K562 (cell line): ENCODE data around the gene TMEM60. TPM values are rescaled to one million over a fixed set of nuclear protein-coding genes. Genes with fewer than 3 reads are reported as not detected.

Source experiments
- BRF2 ChIP-seq: IDR thresholded peaks from 3 replicates; pipeline ENCODE4 v1.6.1; 2011; ENCODE audit warnings: borderline replicate concordance, mild to moderate bottlenecking; ENCODE audit not compliant: insufficient read length, insufficient read depth
- CBFB ChIP-seq: sonication (generic); formaldehyde crosslinking; IDR thresholded peaks from 2 replicates; pipeline ENCODE4 v1.4.0; 2020; ENCODE audit warnings: mild to moderate bottlenecking, missing genetic modification reagents
- CHAMP1 ChIP-seq: fragments of 450-650 bp; IDR thresholded peaks from 2 replicates; pipeline ENCODE4 v1.6.1; 2016; ENCODE audit warnings: mild to moderate bottlenecking
- CREB1 ChIP-seq, 2 experiments: sonication (generic) in 1 of 2; formaldehyde crosslinking in 1 of 2; IDR thresholded peaks; 2 replicates each; pipeline versions ENCODE4 v1.6.1 to v1.8.0; 2012 to 2022; ENCODE audit warnings: inconsistent platforms in 1 of 2, mild to moderate bottlenecking in 1 of 2, missing genetic modification reagents in 1 of 2, moderate library complexity in 1 of 2
- DDX20 ChIP-seq: fragments of 450-650 bp; IDR thresholded peaks from 2 replicates; pipeline ENCODE4 v1.6.1; 2016; ENCODE audit warnings: missing genetic modification characterization, low read depth, mild to moderate bottlenecking, missing compliant biosample characterization, moderate library complexity
- HMBOX1 ChIP-seq: sonication (generic); IDR thresholded peaks from 2 replicates; pipeline ENCODE4 v1.6.1; 2016
- MNT ChIP-seq, 2 experiments: fragments of 450-650 bp; conservative IDR thresholded peaks; 2 replicates each; pipeline ENCODE4 v1.6.1; 2017; ENCODE audit warnings: mild to moderate bottlenecking in 2 of 2, moderate library complexity in 2 of 2
- MTF1 ChIP-seq: fragments of 250-450 bp; sonication (Bioruptor Pico); IDR thresholded peaks from 2 replicates; pipeline ENCODE4 v1.9.0; 2021; ENCODE audit warnings: moderate library complexity, mild to moderate bottlenecking, inconsistent platforms, borderline replicate concordance
- NFIC ChIP-seq: fragments of 450-650 bp; IDR thresholded peaks from 2 replicates; pipeline ENCODE4 v1.6.1; 2017; ENCODE audit warnings: mild to moderate bottlenecking, inconsistent platforms
- NR2C1 ChIP-seq, 2 experiments: fragments of 450-650 bp; IDR thresholded peaks; 2 replicates each; pipeline ENCODE4 v1.6.1; 2017; ENCODE audit warnings: mild to moderate bottlenecking in 2 of 2, antibody characterized with exemption in 1 of 2, inconsistent platforms in 1 of 2, missing compliant biosample characterization in 1 of 2, missing genetic modification characterization in 1 of 2
- PKNOX1 ChIP-seq: fragments of 450-650 bp; IDR thresholded peaks from 2 replicates; pipeline ENCODE4 v1.6.1; 2016
- SIN3B ChIP-seq: fragments of 450-650 bp; IDR thresholded peaks from 2 replicates; pipeline ENCODE4 v1.6.1; 2017; ENCODE audit warnings: low read depth, mild to moderate bottlenecking, moderate library complexity
- TEAD2 ChIP-seq: fragments of 450-650 bp; IDR thresholded peaks from 2 replicates; pipeline ENCODE4 v1.6.1; 2016; ENCODE audit warnings: missing genetic modification characterization, control low read depth, missing compliant biosample characterization
- THRB ChIP-seq: fragments of 450-650 bp; formaldehyde crosslinking; conservative IDR thresholded peaks from 2 replicates; pipeline ENCODE4 v1.4.0; 2022; ENCODE audit warnings: mild to moderate bottlenecking, missing genetic modification characterization
- ZBTB43 ChIP-seq: sonication (generic); formaldehyde crosslinking; IDR thresholded peaks from 2 replicates; pipeline ENCODE4 v1.8.0; 2023; ENCODE audit warnings: mild to moderate bottlenecking, missing genetic modification reagents
- ZKSCAN3 ChIP-seq: fragments of 250-450 bp; sonication (Bioruptor Pico); IDR thresholded peaks from 2 replicates; pipeline ENCODE4 v1.4.0; 2020
- ZNF699 ChIP-seq: fragments of 250-450 bp; sonication (Bioruptor Pico); IDR thresholded peaks from 2 replicates; pipeline ENCODE4 v1.8.0; 2021; ENCODE audit warnings: mild to moderate bottlenecking, moderate library complexity; ENCODE audit not compliant: insufficient replicate concordance
- polyA plus RNA-seq, 8 experiments: library from polyadenylated mRNA; depleted of rRNA in 4 of 8; stranded (reverse) in 5 of 8; unstranded in 3 of 8; fragments of >200 nt; fragmentation: Nextera tagmentation in 2 of 8; fragmentation: Illumina TruSeq in 1 of 8; extraction: Ambion mirVana in 2 of 8; extraction: Trizol in 1 of 8; gene quantifications; 2 replicates each; pipeline versions ENCODE4 v1.2.1 to v1.2.3, GENCODE V29; 2011 to 2014; ENCODE audit warnings: inconsistent platforms in 1 of 8, missing spikeins in 1 of 8
- total RNA-seq, 7 experiments: library from RNA; depleted of rRNA in 6 of 7; stranded (reverse); fragments of >200 nt in 6 of 7; fragmentation: Illumina TruSeq in 2 of 7; extraction: Trizol in 2 of 7; gene quantifications; 2 replicates each; pipeline versions ENCODE4 v1.2.1 to v1.2.3, GENCODE V29; 2011 to 2021; ENCODE audit warnings: low replicate concordance in 1 of 7

TMEM60 gene
- total and polyA plus RNA-seq, 9 of the 15 experiments (the other 6 are each of a cell fraction or from before 2014, with no cell fraction given): 12.5 to 140 (median 38.4) TPM

- TF ChIP-seq THRB (CRISPR knock-in tag): no peak
- TF ChIP-seq BRF2: no peak
- TF ChIP-seq ZKSCAN3 (CRISPR knock-in tag): no peak
- TF ChIP-seq CREB1 (IDR thresholded peaks at IDR 0.05): no peak; the same call in 1 of the 2 replicates
- no peak for TF ChIP-seq CREB1 (CRISPR knock-in tag; IDR thresholded peaks at IDR 0.05)
- no peak for TF ChIP-seq CBFB (CRISPR knock-in tag)
- no peak for TF ChIP-seq TEAD2 (tag)
- TF ChIP-seq DDX20 (tag): no peak
- no peak for TF ChIP-seq ZBTB43 (CRISPR knock-in tag)
- no peak for TF ChIP-seq NFIC
- peak; percentile 32; the same call in 1 of the 2 replicates for TF ChIP-seq HMBOX1
- TF ChIP-seq ZNF699 (CRISPR knock-in tag): no peak
- no peak for TF ChIP-seq SIN3B
- peak; percentile 84 for TF ChIP-seq PKNOX1
- TF ChIP-seq CHAMP1: no peak
- TF ChIP-seq NR2C1 (IDR thresholded peaks at IDR 0.05): no peak
- TF ChIP-seq NR2C1 (tag; IDR thresholded peaks at IDR 0.05): no peak
- no peak for TF ChIP-seq MTF1 (CRISPR knock-in tag)
- no peak for TF ChIP-seq MNT (conservative IDR thresholded peaks at IDR 0.05)
Observed at GRCh38 chr7:77831953-77832352, 33.7 kb upstream of the TMEM60 start (continued).
